ENCODE results near the gene PTPRQ. TPM values are rescaled to one million over a fixed set of nuclear protein-coding genes. Genes with fewer than 3 reads are reported as not detected.

Gene PTPRQ
- total RNA-seq, 1 experiment from 2014 or later = not detected

DNA sequence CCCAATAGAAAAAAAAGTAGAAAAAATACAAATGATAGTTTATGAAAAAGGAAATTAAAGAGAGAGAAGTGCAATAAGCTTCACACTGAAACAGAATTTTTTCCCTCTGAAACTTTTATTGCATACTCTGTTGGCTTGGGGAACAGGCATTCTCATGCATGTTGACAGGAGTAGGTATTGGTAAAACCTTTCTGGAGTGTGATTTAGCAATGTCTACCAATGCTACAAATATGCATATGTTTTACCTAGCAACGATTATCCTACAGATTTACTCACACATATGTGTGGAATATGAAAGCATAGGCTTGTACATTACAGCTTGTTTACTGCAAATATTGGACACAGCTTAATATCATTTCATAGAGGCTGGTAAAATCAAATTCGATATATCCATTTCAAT is 137.7 kb downstream of the PTPRQ start:
- no peaks in the 10 kb centered on the region for H3K36me3 ChIP-seq (ENCODE audit: control insufficient read depth, insufficient read depth, low read length)
- no peak overlapping the region for H3K4me3 ChIP-seq (ENCODE audit: low read depth in 2 of 2, low read length in 2 of 2)
- ChIA-PET CTCF (no interaction called here), POLR2A (no interaction called here)
- ATAC-seq (no peak), DNase-seq (ENCODE audit: low read depth, low spot score) (no peak)
- no TSS peak for BruUV-seq (replicated peaks)
- in situ Hi-C loops (cut with HindIII; ENCODE audit: low pct_unique_long_range_greater_than_20kb, low sequenced_read_pairs) (no loop called here), intact Hi-C loops (cut with micrococcal nuclease; ENCODE audit: unreplicated experiment) (no loop called here)
- TF ChIP-seq, protein P1, sequence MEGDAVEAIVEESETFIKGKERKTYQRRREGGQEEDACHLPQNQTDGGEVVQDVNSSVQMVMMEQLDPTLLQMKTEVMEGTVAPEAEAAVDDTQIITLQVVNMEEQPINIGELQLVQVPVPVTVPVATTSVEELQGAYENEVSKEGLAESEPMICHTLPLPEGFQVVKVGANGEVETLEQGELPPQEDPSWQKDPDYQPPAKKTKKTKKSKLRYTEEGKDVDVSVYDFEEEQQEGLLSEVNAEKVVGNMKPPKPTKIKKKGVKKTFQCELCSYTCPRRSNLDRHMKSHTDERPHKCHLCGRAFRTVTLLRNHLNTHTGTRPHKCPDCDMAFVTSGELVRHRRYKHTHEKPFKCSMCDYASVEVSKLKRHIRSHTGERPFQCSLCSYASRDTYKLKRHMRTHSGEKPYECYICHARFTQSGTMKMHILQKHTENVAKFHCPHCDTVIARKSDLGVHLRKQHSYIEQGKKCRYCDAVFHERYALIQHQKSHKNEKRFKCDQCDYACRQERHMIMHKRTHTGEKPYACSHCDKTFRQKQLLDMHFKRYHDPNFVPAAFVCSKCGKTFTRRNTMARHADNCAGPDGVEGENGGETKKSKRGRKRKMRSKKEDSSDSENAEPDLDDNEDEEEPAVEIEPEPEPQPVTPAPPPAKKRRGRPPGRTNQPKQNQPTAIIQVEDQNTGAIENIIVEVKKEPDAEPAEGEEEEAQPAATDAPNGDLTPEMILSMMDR (IDR thresholded peaks at IDR 0.05) = no peak
- TF ChIP-seq POLR2AphosphoS5 (IDR thresholded peaks at IDR 0.05; ENCODE audit: low read depth, low read length) = no peak
- no peak for TF ChIP-seq SIN3A (IDR thresholded peaks at IDR 0.05; ENCODE audit: borderline replicate concordance, insufficient read depth, low read depth, low read length)
- TF ChIP-seq TCF7L2 (IDR thresholded peaks at IDR 0.05; ENCODE audit: low read depth, low read length) = no peak
- TF ChIP-seq, protein P2, sequence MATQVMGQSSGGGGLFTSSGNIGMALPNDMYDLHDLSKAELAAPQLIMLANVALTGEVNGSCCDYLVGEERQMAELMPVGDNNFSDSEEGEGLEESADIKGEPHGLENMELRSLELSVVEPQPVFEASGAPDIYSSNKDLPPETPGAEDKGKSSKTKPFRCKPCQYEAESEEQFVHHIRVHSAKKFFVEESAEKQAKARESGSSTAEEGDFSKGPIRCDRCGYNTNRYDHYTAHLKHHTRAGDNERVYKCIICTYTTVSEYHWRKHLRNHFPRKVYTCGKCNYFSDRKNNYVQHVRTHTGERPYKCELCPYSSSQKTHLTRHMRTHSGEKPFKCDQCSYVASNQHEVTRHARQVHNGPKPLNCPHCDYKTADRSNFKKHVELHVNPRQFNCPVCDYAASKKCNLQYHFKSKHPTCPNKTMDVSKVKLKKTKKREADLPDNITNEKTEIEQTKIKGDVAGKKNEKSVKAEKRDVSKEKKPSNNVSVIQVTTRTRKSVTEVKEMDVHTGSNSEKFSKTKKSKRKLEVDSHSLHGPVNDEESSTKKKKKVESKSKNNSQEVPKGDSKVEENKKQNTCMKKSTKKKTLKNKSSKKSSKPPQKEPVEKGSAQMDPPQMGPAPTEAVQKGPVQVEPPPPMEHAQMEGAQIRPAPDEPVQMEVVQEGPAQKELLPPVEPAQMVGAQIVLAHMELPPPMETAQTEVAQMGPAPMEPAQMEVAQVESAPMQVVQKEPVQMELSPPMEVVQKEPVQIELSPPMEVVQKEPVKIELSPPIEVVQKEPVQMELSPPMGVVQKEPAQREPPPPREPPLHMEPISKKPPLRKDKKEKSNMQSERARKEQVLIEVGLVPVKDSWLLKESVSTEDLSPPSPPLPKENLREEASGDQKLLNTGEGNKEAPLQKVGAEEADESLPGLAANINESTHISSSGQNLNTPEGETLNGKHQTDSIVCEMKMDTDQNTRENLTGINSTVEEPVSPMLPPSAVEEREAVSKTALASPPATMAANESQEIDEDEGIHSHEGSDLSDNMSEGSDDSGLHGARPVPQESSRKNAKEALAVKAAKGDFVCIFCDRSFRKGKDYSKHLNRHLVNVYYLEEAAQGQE (IDR thresholded peaks at IDR 0.05; ENCODE audit: insufficient read depth in 1 of 2, low read depth in 2 of 2, low read length in 1 of 2) = no peak
- peaks cover 3% of the 10 kb centered on the region; the same call in 1 of the 2 replicates for H3K9me3 ChIP-seq (ENCODE audit: control insufficient read depth, insufficient read depth, low read depth, low read length)
- no peaks in the 10 kb centered on the region for H3K4me1 ChIP-seq (ENCODE audit: control insufficient read depth, insufficient read depth, low read length)
- no peak overlapping the region for H3K27ac ChIP-seq (ENCODE audit: low read length)
- no peaks in the 10 kb centered on the region for H3K27me3 ChIP-seq (ENCODE audit: control insufficient read depth, insufficient read depth, low read length)

DNA sequence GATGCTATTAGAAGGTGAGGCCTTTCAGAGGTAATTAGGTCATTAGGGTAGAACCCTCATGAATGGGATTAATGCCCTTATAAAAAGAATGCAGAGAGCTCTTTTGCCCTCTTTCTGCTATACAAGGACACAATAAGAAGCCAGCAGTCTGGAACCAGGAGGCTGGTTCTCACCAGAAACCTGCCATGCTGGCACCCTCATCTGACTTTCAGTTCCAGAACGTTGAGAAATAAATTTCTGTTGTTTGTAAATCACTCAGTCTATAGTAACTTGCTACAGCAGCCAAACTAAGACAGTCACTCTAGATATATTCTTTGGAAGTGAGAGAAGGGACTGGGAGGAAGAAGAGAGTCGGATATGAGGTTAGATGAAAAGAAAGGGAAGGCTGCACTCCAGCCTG is 138.4 kb downstream of the PTPRQ start:
- ChIA-PET POLR2A (interaction anchor here (0.6 kb wide), 1 partner anchor 379 kb away, joined by 3 read pairs; no protein-coding TSS in a partner anchor), CTCF (no interaction called here)
- no peaks in the 10 kb centered on the region for H3K4me1 ChIP-seq (ENCODE audit: control insufficient read depth, insufficient read depth, low read length)
- no peaks in the 10 kb centered on the region for H3K36me3 ChIP-seq (ENCODE audit: control insufficient read depth, insufficient read depth, low read length)
- no TSS peak for BruUV-seq (replicated peaks)
- no peaks in the 10 kb centered on the region for H3K27me3 ChIP-seq (ENCODE audit: control insufficient read depth, insufficient read depth, low read length)
- TF ChIP-seq, protein P2 (IDR thresholded peaks at IDR 0.05; ENCODE audit: insufficient read depth in 1 of 2, low read depth in 2 of 2, low read length in 1 of 2) = no peak
- TF ChIP-seq SIN3A (IDR thresholded peaks at IDR 0.05; ENCODE audit: borderline replicate concordance, insufficient read depth, low read depth, low read length) (no peak), TCF7L2 (IDR thresholded peaks at IDR 0.05; ENCODE audit: low read depth, low read length) (no peak), POLR2AphosphoS5 (IDR thresholded peaks at IDR 0.05; ENCODE audit: low read depth, low read length) (no peak)
- TF ChIP-seq, protein P1 (IDR thresholded peaks at IDR 0.05) = no peak
- no peak for ATAC-seq
- no peak overlapping the region for H3K4me3 ChIP-seq (ENCODE audit: low read depth in 2 of 2, low read length in 2 of 2)
- no peaks in the 10 kb centered on the region for H3K9me3 ChIP-seq (ENCODE audit: control insufficient read depth, insufficient read depth, low read depth, low read length)
- intact Hi-C loops (cut with micrococcal nuclease; ENCODE audit: unreplicated experiment) (no loop called here), in situ Hi-C loops (cut with HindIII; ENCODE audit: low pct_unique_long_range_greater_than_20kb, low sequenced_read_pairs) (no loop called here)
- no peak overlapping the region for H3K27ac ChIP-seq (ENCODE audit: low read length)
- no peak for DNase-seq (ENCODE audit: low read depth, low spot score)

Measured in Panc1 (cell line).